Peyer's patch (tissue), 4 donors: ENCODE results near the gene C1orf52. TPM values are rescaled to one million over a fixed set of nuclear protein-coding genes. Genes with fewer than 3 reads are reported as not detected.

Source experiments
- DNase-seq, 3 donors: peaks; one replicate each; pipeline ENCODE4 v3.0.0-alpha.2; 2017 to 2019
- H3K27ac ChIP-seq, 4 donors: fragments of 200-600 bp; sonication (generic); one replicate each; pipeline ENCODE4 v1.5.1; 2016 to 2019
- H3K27me3 ChIP-seq, 2 donors: fragments of 200-600 bp; sonication (generic); one replicate each; pipeline ENCODE4 v1.5.1; 2019
- H3K36me3 ChIP-seq, 3 donors: fragments of 200-600 bp; sonication (generic); one replicate each; pipeline ENCODE4 v1.5.1; 2016 to 2019
- H3K4me1 ChIP-seq, 4 donors: fragments of 200-600 bp; sonication (generic); one replicate each; pipeline ENCODE4 v1.5.1; 2016 to 2019
- H3K4me3 ChIP-seq, 4 donors: fragments of 200-600 bp; sonication (generic); 1 replicate in 3 of 4; 2 replicates in 1 of 4; pipeline ENCODE4 v1.5.1; 2016 to 2019; ENCODE audit warnings: mild to moderate bottlenecking in 1 of 4
- H3K9me3 ChIP-seq, 4 donors: fragments of 200-600 bp; sonication (generic); one replicate each; pipeline ENCODE4 v1.5.1; 2016 to 2019; ENCODE audit warnings: mild to moderate bottlenecking in 1 of 4
- CTCF ChIP-seq, 6 experiments: fragments of 450-650 bp in 4 of 6; fragments of 200-600 bp in 2 of 6; sonication (generic) in 1 of 6; IDR thresholded peaks; one replicate each; pipeline ENCODE4 v1.5.1; 2017 to 2019; ENCODE audit warnings: antibody characterized with exemption in 6 of 6, mild to moderate bottlenecking in 3 of 6, moderate library complexity in 1 of 6
- POLR2A ChIP-seq, 2 donors: fragments of 450-650 bp; IDR thresholded peaks; one replicate each; pipeline ENCODE4 v1.5.1; 2017; ENCODE audit warnings: antibody characterized with exemption in 2 of 2, mild to moderate bottlenecking in 2 of 2, moderate library complexity in 2 of 2
- total RNA-seq, 4 donors: library from RNA; depleted of rRNA; stranded (reverse); fragments of >200 nt; gene quantifications; one replicate each; pipeline ENCODE4 v1.1.0, GENCODE V29; 2016

Gene C1orf52
- total RNA-seq, 4 donors from 2014 or later, result 15.1 to 57.8 (median 18.4) TPM

GRCh38 chr1:85295006-85295431 is 35.6 kb upstream of the C1orf52 start:
- H3K4me1 ChIP-seq, result peaks cover 0 to 14% (median 3%) of the 10 kb centered on the region in 4 donors
- H3K27ac ChIP-seq, result no peak overlapping the region
- no peak overlapping the region for H3K4me3 ChIP-seq
- no peak for DNase-seq
- H3K9me3 ChIP-seq, result no peaks in the 10 kb centered on the region
- TF ChIP-seq CTCF (IDR thresholded peaks at IDR 0.05), result no peak
- TF ChIP-seq POLR2A (IDR thresholded peaks at IDR 0.05), result no peak
- H3K27me3 ChIP-seq, result no peaks in the 10 kb centered on the region
- H3K36me3 ChIP-seq, result no peaks in the 10 kb centered on the region

DNA sequence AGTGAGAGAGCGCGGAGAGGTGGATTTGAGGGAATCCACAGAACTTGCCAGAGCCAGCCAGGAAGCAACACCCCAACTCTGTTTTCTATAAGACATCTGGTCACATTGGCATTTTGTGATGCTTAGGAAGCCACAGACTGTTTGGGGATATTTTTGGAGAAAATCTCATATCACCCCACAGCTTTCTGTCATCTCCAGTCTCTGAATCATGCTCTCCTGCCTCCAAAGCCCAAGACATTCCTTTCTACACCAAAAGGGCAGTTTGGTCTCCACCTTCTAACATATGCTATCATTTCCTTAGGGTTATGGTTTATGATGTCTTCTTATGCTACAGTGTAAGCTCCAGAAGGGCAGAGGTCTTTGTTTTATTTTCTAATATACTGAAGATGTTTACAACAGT is 31.4 kb upstream of the C1orf52 start:
- Histone ChIP-seq H3K27ac (no peak overlapping the region), H3K9me3 (no peaks in the 10 kb centered on the region), H3K27me3 (no peaks in the 10 kb centered on the region), H3K4me1 (no peaks in the 10 kb centered on the region), H3K36me3 (no peaks in the 10 kb centered on the region), H3K4me3 (no peak overlapping the region)
- TF ChIP-seq CTCF (IDR thresholded peaks at IDR 0.05) (no peak), POLR2A (IDR thresholded peaks at IDR 0.05) (no peak)
- no peak for DNase-seq

DNA sequence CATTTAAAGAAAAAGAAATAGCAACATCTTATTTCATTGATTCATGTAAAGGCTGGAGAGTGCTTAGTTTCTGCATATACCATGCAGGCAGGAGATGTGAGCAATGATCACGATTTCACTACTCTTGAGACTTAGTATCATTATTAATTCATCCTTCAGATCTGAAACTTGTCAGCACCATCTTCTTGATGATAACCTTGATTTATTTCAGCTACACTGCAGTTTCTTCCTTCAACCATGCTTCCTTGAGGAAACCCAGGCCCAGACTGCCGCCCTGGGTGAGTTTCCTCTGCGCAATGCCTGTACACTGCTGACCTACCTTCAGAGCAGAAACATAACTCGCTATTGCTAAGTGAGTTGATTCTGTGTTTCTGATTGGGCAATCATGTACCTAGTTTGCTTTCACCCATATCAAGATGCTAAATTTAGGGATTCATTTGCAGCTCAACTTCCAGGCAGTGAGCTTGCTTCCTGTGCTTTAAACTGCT is 30.4 kb upstream of the C1orf52 start:
- DNase-seq, result no peak
- H3K27ac ChIP-seq, result no peak overlapping the region
- H3K4me3 ChIP-seq, result no peak overlapping the region
- H3K4me1 ChIP-seq, result no peaks in the 10 kb centered on the region
- no peaks in the 10 kb centered on the region for H3K9me3 ChIP-seq
- TF ChIP-seq POLR2A (IDR thresholded peaks at IDR 0.05) (no peak), CTCF (IDR thresholded peaks at IDR 0.05) (no peak)
- H3K36me3 ChIP-seq, result no peaks in the 10 kb centered on the region
- no peaks in the 10 kb centered on the region for H3K27me3 ChIP-seq

- no peak overlapping the region for H3K27ac ChIP-seq
- H3K36me3 ChIP-seq, result no peaks in the 10 kb centered on the region
- no peaks in the 10 kb centered on the region for H3K4me1 ChIP-seq
- no peaks in the 10 kb centered on the region for H3K27me3 ChIP-seq
- H3K4me3 ChIP-seq, result no peak overlapping the region
- no peak for DNase-seq
- TF ChIP-seq CTCF (IDR thresholded peaks at IDR 0.05) (no peak), POLR2A (IDR thresholded peaks at IDR 0.05) (no peak)
- no peaks in the 10 kb centered on the region for H3K9me3 ChIP-seq
Measured at GRCh38 chr1:85289207-85289847, 29.9 kb upstream of the C1orf52 start.

GRCh38 chr1:85284202-85284601 is 24.7 kb upstream of the C1orf52 start:
- DNase-seq, result no peak
- Histone ChIP-seq H3K4me1 (peaks cover 0 to 12% (median 0%) of the 10 kb centered on the region in 4 donors), H3K27me3 (no peaks in the 10 kb centered on the region), H3K36me3 (no peaks in the 10 kb centered on the region), H3K4me3 (no peak overlapping the region), H3K9me3 (no peaks in the 10 kb centered on the region), H3K27ac (no peak overlapping the region)
- TF ChIP-seq POLR2A (IDR thresholded peaks at IDR 0.05) (no peak), CTCF (IDR thresholded peaks at IDR 0.05) (no peak)
